DND-41 (cell line): ENCODE data around the gene UBE2K.

Experiments
- CTCF ChIP-seq: IDR thresholded peaks from 2 replicates; pipeline ENCODE4 v1.5.1; 2012; ENCODE audit warnings: borderline replicate concordance, low read length, moderate library complexity, mild to moderate bottlenecking; ENCODE audit not compliant: poor library complexity, severe bottlenecking; ENCODE audit errors: extremely low read depth
- EZH2 ChIP-seq: IDR thresholded peaks from 3 replicates; pipeline ENCODE4 v1.6.1; 2012; ENCODE audit warnings: borderline replicate concordance, low read depth, mild to moderate bottlenecking, moderate library complexity, low read length, inconsistent platforms; ENCODE audit not compliant: severe bottlenecking

- TF ChIP-seq CTCF (no peak), EZH2 (no peak)
These were observed 94.6 kb downstream of the UBE2K start for GRCh38 chr4:39792529-39792928.
